Colonic mucosa (tissue), 4 donors: ENCODE results near the gene ENKUR. TPM values are rescaled to one million over a fixed set of nuclear protein-coding genes. Genes with fewer than 3 reads are reported as not detected.

Source experiments
- DNase-seq: peaks from one replicate; pipeline ENCODE4 v3.0.0-alpha.2; 2020
- H3K27ac ChIP-seq: fragments of 200-600 bp; one replicate; pipeline ENCODE4 v1.8.0; 2021
- H3K27me3 ChIP-seq: fragments of 200-600 bp; one replicate; pipeline ENCODE4 v1.8.0; 2021
- H3K36me3 ChIP-seq: fragments of 200-600 bp; one replicate; pipeline ENCODE4 v1.8.0; 2021
- H3K4me1 ChIP-seq: fragments of 200-600 bp; one replicate; pipeline ENCODE4 v1.8.0; 2021; ENCODE audit warnings: mild to moderate bottlenecking
- H3K4me3 ChIP-seq: fragments of 200-600 bp; one replicate; pipeline ENCODE4 v1.8.0; 2021
- H3K9ac ChIP-seq, 2 donors: one replicate each; pipeline ENCODE4 v1.7.0; 2013; ENCODE audit warnings: control low read depth in 2 of 2, low read depth in 2 of 2, low read length in 2 of 2
- H3K9me3 ChIP-seq: fragments of 200-600 bp; one replicate; pipeline ENCODE4 v1.8.0; 2021
- intact Hi-C: fragments of 100-400 bp; cut with DNase I; formaldehyde crosslinking; loops from one replicate; pipeline ENCODE4 v1.14.1; 2022
- total RNA-seq, 2 donors: library from RNA; stranded (reverse); fragmentation: NEBNext Ultra II Directional in 1 of 2; extraction: Animal tissue kit (Norgen Biotek cat#: 25700) in 1 of 2; gene quantifications; one replicate each; pipeline ENCODE4 v1.2.1, GENCODE V29; 2021
- TF ChIP-seq, protein P1 (sequence below): fragments of 200-600 bp; IDR thresholded peaks from one replicate; pipeline ENCODE4 v1.8.0; 2022; ENCODE audit warnings: antibody characterized with exemption, mild to moderate bottlenecking
- donor health status: healthy.
- donor health status: DM: no; HTN: no; CAD: no.
- donor health status: DM: no; HTN: no; CAD: no.

ENKUR gene
- total RNA-seq, 2 donors from 2014 or later, result 0.20 to 0.48 TPM

GRCh38 chr10:24935504-24936292 lies 80.3 kb downstream of the ENKUR start:
- TF ChIP-seq, protein P1, sequence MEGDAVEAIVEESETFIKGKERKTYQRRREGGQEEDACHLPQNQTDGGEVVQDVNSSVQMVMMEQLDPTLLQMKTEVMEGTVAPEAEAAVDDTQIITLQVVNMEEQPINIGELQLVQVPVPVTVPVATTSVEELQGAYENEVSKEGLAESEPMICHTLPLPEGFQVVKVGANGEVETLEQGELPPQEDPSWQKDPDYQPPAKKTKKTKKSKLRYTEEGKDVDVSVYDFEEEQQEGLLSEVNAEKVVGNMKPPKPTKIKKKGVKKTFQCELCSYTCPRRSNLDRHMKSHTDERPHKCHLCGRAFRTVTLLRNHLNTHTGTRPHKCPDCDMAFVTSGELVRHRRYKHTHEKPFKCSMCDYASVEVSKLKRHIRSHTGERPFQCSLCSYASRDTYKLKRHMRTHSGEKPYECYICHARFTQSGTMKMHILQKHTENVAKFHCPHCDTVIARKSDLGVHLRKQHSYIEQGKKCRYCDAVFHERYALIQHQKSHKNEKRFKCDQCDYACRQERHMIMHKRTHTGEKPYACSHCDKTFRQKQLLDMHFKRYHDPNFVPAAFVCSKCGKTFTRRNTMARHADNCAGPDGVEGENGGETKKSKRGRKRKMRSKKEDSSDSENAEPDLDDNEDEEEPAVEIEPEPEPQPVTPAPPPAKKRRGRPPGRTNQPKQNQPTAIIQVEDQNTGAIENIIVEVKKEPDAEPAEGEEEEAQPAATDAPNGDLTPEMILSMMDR, result no peak
- DNase-seq, result no peak
- Histone ChIP-seq H3K9me3 (no peaks in the 10 kb centered on the region), H3K27ac (no peak overlapping the region), H3K36me3 (no peaks in the 10 kb centered on the region), H3K9ac (no peak overlapping the region), H3K4me3 (no peak overlapping the region), H3K27me3 (no peaks in the 10 kb centered on the region), H3K4me1 (no peaks in the 10 kb centered on the region)
- intact Hi-C loops, result no loop called here

Other genes starting within 250 kb of the ENKUR start
- gene PRTFDC1, start 63.6 kb downstream of the ENKUR start, total RNA-seq, result 10 to 100 TPM in 1 of 2 donors, 1 to 10 TPM in 1; 8.1 to 16.0 TPM
- 1 to 10 TPM; 2.3 to 4.5 TPM for gene THNSL1, start 454 bp upstream of the ENKUR start, total RNA-seq
- gene GPR158, start 158.8 kb upstream of the ENKUR start, total RNA-seq, result under 1 TPM; 0.07 to 0.16 TPM